Prostate gland (tissue), 2 donors: ENCODE measurements around the gene NDUFC2.

Experiments used
- CTCF ChIP-seq, 4 experiments: fragments of 200-600 bp in 2 of 4; fragments of 450-650 bp in 2 of 4; sonication (generic) in 2 of 4; IDR thresholded peaks; 1 replicate in 3 of 4; 2 replicates in 1 of 4; pipeline ENCODE4 v1.5.1; 2016 to 2019; ENCODE audit warnings: antibody characterized with exemption in 4 of 4, mild to moderate bottlenecking in 2 of 4, moderate library complexity in 2 of 4
- POLR2A ChIP-seq: fragments of 450-650 bp; IDR thresholded peaks from one replicate; pipeline ENCODE4 v1.6.1; 2016; ENCODE audit warnings: antibody characterized with exemption, mild to moderate bottlenecking
- POLR2AphosphoS5 ChIP-seq: sonication (generic); formaldehyde crosslinking; IDR thresholded peaks from one replicate; pipeline ENCODE4 v1.6.1; 2017; ENCODE audit warnings: antibody characterized with exemption

GRCh38 chr11:78063440-78064181 lies 16.1 kb downstream of the NDUFC2 start, which contains the start of gene THRSP:
- TF ChIP-seq CTCF (IDR thresholded peaks at IDR 0.05) (no peak), POLR2AphosphoS5 (no peak), POLR2A (no peak)
